HEK293 (cell line): ENCODE results near the gene GHITM.
A peak's percentile ranks its signal among the peaks of the same experiment; 100 is the strongest.

ENCODE experiments used
- CTCF ChIA-PET: fragments of 350-600 bp; formaldehyde crosslinking; extraction: SDS; loops from one replicate; lab custom pipeline; 2021; ENCODE audit warnings: antibody characterized with exemption; lab: Yijun Ruan, JAX
- POLR2A ChIA-PET: fragments of 300-600 bp; formaldehyde crosslinking; extraction: SDS; loops from one replicate; lab custom pipeline; 2020; ENCODE audit warnings: antibody characterized with exemption, inconsistent platforms; lab: Yijun Ruan, JAX
- H3K27ac ChIP-seq: fragments of 200-500 bp; sonication (Bioruptor generic); 2 replicates; pipeline ENCODE4 v1.5.1; 2014; ENCODE audit warnings: low read depth, low read length, control low read depth, inconsistent platforms; ENCODE audit errors: extremely low read depth
- H3K36me3 ChIP-seq, 2 experiments: fragments of 200-500 bp in 1 of 2; sonication (Bioruptor generic) in 1 of 2; 1 replicate in 1 of 2; 2 replicates in 1 of 2; pipeline ENCODE4 v1.5.1; 2014 to 2017; ENCODE audit warnings: inconsistent platforms in 2 of 2, low read length in 2 of 2; ENCODE audit not compliant: control insufficient read depth in 2 of 2, insufficient read depth in 1 of 2
- H3K4me1 ChIP-seq: fragments of 200-500 bp; sonication (Bioruptor generic); 2 replicates; pipeline ENCODE4 v1.5.1; 2014; ENCODE audit warnings: mild to moderate bottlenecking, low read length, inconsistent platforms; ENCODE audit not compliant: control insufficient read depth, insufficient read depth
- H3K4me3 ChIP-seq: 2 replicates; pipeline ENCODE4 v1.5.1; 2011; ENCODE audit warnings: low read depth, mild to moderate bottlenecking, control low read depth, low read length, moderate library complexity
- H3K9me3 ChIP-seq: fragments of 200-500 bp; sonication (Bioruptor generic); 2 replicates; pipeline ENCODE4 v1.5.1; 2014; ENCODE audit warnings: low read depth, low read length, inconsistent platforms; ENCODE audit not compliant: control insufficient read depth, insufficient read depth
- GFI1B ChIP-seq: fragments of 450-650 bp; formaldehyde crosslinking; IDR thresholded peaks from 2 replicates; pipeline ENCODE4 v1.5.1; 2016; ENCODE audit warnings: missing biosample characterization, missing genetic modification characterization
- GLI4 ChIP-seq: fragments of 450-650 bp; formaldehyde crosslinking; IDR thresholded peaks from 2 replicates; pipeline ENCODE4 v1.5.1; 2016; ENCODE audit warnings: missing biosample characterization, missing genetic modification characterization
- KLF7 ChIP-seq: fragments of 450-650 bp; formaldehyde crosslinking; IDR thresholded peaks from 2 replicates; pipeline ENCODE4 v1.5.1; 2016; ENCODE audit warnings: missing biosample characterization, missing genetic modification characterization, borderline replicate concordance
- MZF1 ChIP-seq: fragments of 450-650 bp; formaldehyde crosslinking; IDR thresholded peaks from 2 replicates; pipeline ENCODE4 v1.5.1; 2017; ENCODE audit warnings: missing biosample characterization, missing genetic modification characterization, borderline replicate concordance
- PBX3 ChIP-seq: sonication (generic); formaldehyde crosslinking; IDR thresholded peaks from 2 replicates; pipeline ENCODE4 v1.8.1; 2022; ENCODE audit warnings: mild to moderate bottlenecking, moderate library complexity, missing genetic modification reagents
- WT1 ChIP-seq: fragments of 450-650 bp; formaldehyde crosslinking; IDR thresholded peaks from 2 replicates; pipeline ENCODE4 v1.5.1; 2016; ENCODE audit warnings: missing biosample characterization, missing genetic modification characterization
- ZFP41 ChIP-seq: fragments of 450-650 bp; formaldehyde crosslinking; IDR thresholded peaks from 2 replicates; pipeline ENCODE4 v1.5.1; 2016; ENCODE audit warnings: missing biosample characterization, missing genetic modification characterization, borderline replicate concordance
- ZIC2 ChIP-seq: fragments of 450-650 bp; formaldehyde crosslinking; IDR thresholded peaks from 2 replicates; pipeline ENCODE4 v1.5.1; 2016; ENCODE audit warnings: missing biosample characterization, missing genetic modification characterization
- ZNF138 ChIP-seq: fragments of 450-650 bp; formaldehyde crosslinking; IDR thresholded peaks from 2 replicates; pipeline ENCODE4 v1.5.1; 2016; ENCODE audit warnings: missing biosample characterization, missing genetic modification characterization, borderline replicate concordance
- ZNF175 ChIP-seq: fragments of 450-650 bp; formaldehyde crosslinking; IDR thresholded peaks from 2 replicates; pipeline ENCODE4 v1.5.1; 2016; ENCODE audit warnings: missing biosample characterization, missing genetic modification characterization
- ZNF23 ChIP-seq: fragments of 450-650 bp; formaldehyde crosslinking; IDR thresholded peaks from 2 replicates; pipeline ENCODE4 v1.5.1; 2016; ENCODE audit warnings: missing biosample characterization, missing genetic modification characterization, borderline replicate concordance
- ZNF239 ChIP-seq: fragments of 450-650 bp; formaldehyde crosslinking; IDR thresholded peaks from 2 replicates; pipeline ENCODE4 v1.5.1; 2016; ENCODE audit warnings: missing biosample characterization, missing genetic modification characterization
- ZNF280D ChIP-seq: fragments of 450-650 bp; formaldehyde crosslinking; IDR thresholded peaks from 2 replicates; pipeline ENCODE4 v1.5.1; 2016; ENCODE audit warnings: missing biosample characterization, missing genetic modification characterization
- ZNF555 ChIP-seq: fragments of 450-650 bp; formaldehyde crosslinking; conservative IDR thresholded peaks from 2 replicates; pipeline ENCODE4 v1.5.1; 2017; ENCODE audit warnings: missing biosample characterization, mild to moderate bottlenecking, missing genetic modification characterization, inconsistent platforms
- ZNF596 ChIP-seq: fragments of 450-650 bp; IDR thresholded peaks from 2 replicates; pipeline ENCODE4 v1.5.0; 2018; ENCODE audit warnings: missing biosample characterization, mild to moderate bottlenecking, missing genetic modification characterization, moderate library complexity
- ZNF600 ChIP-seq: fragments of 450-650 bp; formaldehyde crosslinking; IDR thresholded peaks from 2 replicates; pipeline ENCODE4 v1.5.1; 2016; ENCODE audit warnings: missing biosample characterization, missing genetic modification characterization
- ZSCAN23 ChIP-seq: fragments of 450-650 bp; formaldehyde crosslinking; IDR thresholded peaks from 2 replicates; pipeline ENCODE4 v1.5.1; 2016; ENCODE audit warnings: missing biosample characterization, missing genetic modification characterization
- TF ChIP-seq, protein P1 (sequence below): fragments of 450-650 bp; formaldehyde crosslinking; IDR thresholded peaks from 2 replicates; pipeline ENCODE4 v1.5.1; 2016; ENCODE audit warnings: missing biosample characterization, missing genetic modification characterization, low read depth

The GHITM gene

GRCh38 chr10:84156768-84157167 lies 17.5 kb downstream of the GHITM start:
- CTCF ChIA-PET = interaction anchor here (0.5 to 1.4 kb wide), 2 partner anchors 9 to 798 kb away, joined by 3 to 11 read pairs; no protein-coding TSS in a partner anchor
- H3K9me3 ChIP-seq = no peaks in the 10 kb centered on the region
- H3K36me3 ChIP-seq = peaks cover 31 to 32% of the 10 kb centered on the region in 2 experiments
- no peak overlapping the region for H3K27ac ChIP-seq
- H3K4me1 ChIP-seq = peaks cover 2% of the 10 kb centered on the region; the same call in 1 of the 2 replicates
- TF ChIP-seq WT1 (tag by site-specific recombination) (no peak), ZIC2 (tag by site-specific recombination) (0 out of 2 replicates have a peak, but pooled peaks have one; percentile 23)
- H3K4me3 ChIP-seq = no peak overlapping the region
- POLR2A ChIA-PET = interaction anchor here (1.2 kb wide), 1 partner anchor 18 kb away, joined by 3 read pairs; the partner anchor contains the start of gene GHITM

DNA sequence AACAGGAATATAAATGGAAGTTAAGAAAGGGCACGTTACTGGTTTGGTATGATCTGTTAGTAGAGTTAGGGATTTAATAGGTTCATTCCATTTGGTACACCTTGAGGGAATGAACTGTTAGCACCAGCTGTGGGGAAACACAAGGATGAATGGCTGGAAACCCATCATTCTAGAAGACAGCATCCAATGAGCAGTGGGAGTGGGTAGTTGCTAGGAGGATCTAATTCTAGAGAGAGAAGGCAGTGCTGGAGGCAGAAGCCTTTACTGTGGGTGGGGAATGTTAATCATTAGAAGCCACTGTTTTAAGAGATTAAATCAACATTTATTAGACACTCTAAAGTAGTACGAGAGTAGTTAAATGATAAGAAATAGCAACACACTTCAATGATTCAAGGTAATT lies 18.8 kb downstream of the GHITM start:
- H3K36me3 ChIP-seq = peaks cover 20% of the 10 kb centered on the region in 2 experiments
- no peak overlapping the region for H3K4me3 ChIP-seq
- H3K4me1 ChIP-seq = no peaks in the 10 kb centered on the region
- ChIA-PET POLR2A (no interaction called here), CTCF (interaction anchor here (2.7 kb wide), 1 partner anchor 10 kb away, joined by 15 read pairs; no protein-coding TSS in a partner anchor)
- no peaks in the 10 kb centered on the region for H3K9me3 ChIP-seq
- no peak overlapping the region for H3K27ac ChIP-seq
- TF ChIP-seq, protein P1, sequence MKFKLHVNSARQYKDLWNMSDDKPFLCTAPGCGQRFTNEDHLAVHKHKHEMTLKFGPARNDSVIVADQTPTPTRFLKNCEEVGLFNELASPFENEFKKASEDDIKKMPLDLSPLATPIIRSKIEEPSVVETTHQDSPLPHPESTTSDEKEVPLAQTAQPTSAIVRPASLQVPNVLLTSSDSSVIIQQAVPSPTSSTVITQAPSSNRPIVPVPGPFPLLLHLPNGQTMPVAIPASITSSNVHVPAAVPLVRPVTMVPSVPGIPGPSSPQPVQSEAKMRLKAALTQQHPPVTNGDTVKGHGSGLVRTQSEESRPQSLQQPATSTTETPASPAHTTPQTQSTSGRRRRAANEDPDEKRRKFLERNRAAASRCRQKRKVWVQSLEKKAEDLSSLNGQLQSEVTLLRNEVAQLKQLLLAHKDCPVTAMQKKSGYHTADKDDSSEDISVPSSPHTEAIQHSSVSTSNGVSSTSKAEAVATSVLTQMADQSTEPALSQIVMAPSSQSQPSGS (tag by site-specific recombination) = no peak
- TF ChIP-seq ZNF239 (tag by site-specific recombination) (no peak), KLF7 (tag by site-specific recombination) (no peak), ZNF280D (no peak), MZF1 (tag by site-specific recombination) (no peak)

DNA sequence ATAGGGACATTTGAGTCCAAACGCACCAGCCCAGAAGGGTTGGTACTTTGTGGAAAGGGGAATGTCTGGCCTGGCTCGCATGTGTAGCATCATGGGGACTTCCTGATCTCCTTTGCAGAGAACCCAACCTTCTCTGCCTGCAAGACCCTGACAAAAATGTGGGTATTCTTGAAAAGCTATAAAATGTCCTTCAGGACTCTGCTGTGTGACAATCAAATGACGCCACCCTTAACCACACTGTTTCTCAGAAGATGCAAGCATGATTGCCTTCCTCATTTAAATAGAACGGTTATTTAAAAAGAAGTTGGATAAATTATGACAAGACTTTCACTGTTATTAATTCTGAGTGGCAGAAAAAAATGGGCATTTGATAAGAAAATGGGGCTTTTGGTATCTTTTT lies 19.2 kb downstream of the GHITM start:
- ChIA-PET POLR2A (no interaction called here), CTCF (interaction anchor here (1.4 to 2.7 kb wide), 2 partner anchors 10 to 46 kb away, joined by 3 to 15 read pairs; no protein-coding TSS in a partner anchor)
- TF ChIP-seq ZNF175 = no peak
- no peak for TF ChIP-seq ZNF23 (tag by site-specific recombination)
- TF ChIP-seq ZNF600 (tag by site-specific recombination) = no peak
- no peak for TF ChIP-seq PBX3
- TF ChIP-seq GLI4 (tag by site-specific recombination) = no peak
- no peak for TF ChIP-seq ZNF555 (tag by site-specific recombination)
- TF ChIP-seq GFI1B (tag by site-specific recombination) = no peak
- TF ChIP-seq ZNF138 (tag by site-specific recombination) = no peak
- TF ChIP-seq ZSCAN23 = no peak
- no peak for TF ChIP-seq ZFP41 (tag by site-specific recombination)
- TF ChIP-seq ZNF280D = no peak
- no peak for TF ChIP-seq ZNF596 (tag by site-specific recombination)
- H3K36me3 ChIP-seq = peaks cover 15 to 16% of the 10 kb centered on the region in 2 experiments
- H3K4me3 ChIP-seq = no peak overlapping the region
- H3K27ac ChIP-seq = no peak overlapping the region
- no peaks in the 10 kb centered on the region for H3K9me3 ChIP-seq
- H3K4me1 ChIP-seq = no peaks in the 10 kb centered on the region
